H1 (cell line): ENCODE data around the gene TUT7.

Experiments
- CEBPB ChIP-seq: IDR thresholded peaks from 2 replicates; pipeline ENCODE4 v1.6.1; 2012; ENCODE audit warnings: low read depth, low read length
- CHD1 ChIP-seq: IDR thresholded peaks from 2 replicates; pipeline ENCODE4 v1.6.1; 2012; ENCODE audit warnings: low read depth, low read length, improper control_type of control experiment
- JUND ChIP-seq: IDR thresholded peaks from 2 replicates; pipeline ENCODE4 v1.6.1; 2011; ENCODE audit warnings: mild to moderate bottlenecking, improper control_type of control experiment, low read length
- POLR2A ChIP-seq, 2 experiments: IDR thresholded peaks; 1 replicate in 1 of 2; 2 replicates in 1 of 2; pipeline ENCODE4 v1.6.1; 2011; ENCODE audit warnings: low read depth in 2 of 2, low read length in 2 of 2, mild to moderate bottlenecking in 2 of 2; ENCODE audit errors: control extremely low read depth in 1 of 2
- POLR2AphosphoS5 ChIP-seq: IDR thresholded peaks from 2 replicates; pipeline ENCODE4 v1.6.1; 2011; ENCODE audit warnings: low read depth, low read length
- RXRA ChIP-seq: IDR thresholded peaks from 2 replicates; pipeline ENCODE4 v1.6.1; 2011; ENCODE audit warnings: low read depth, mild to moderate bottlenecking, low read length, moderate library complexity; ENCODE audit not compliant: insufficient read depth
- SP2 ChIP-seq: IDR thresholded peaks from 2 replicates; pipeline ENCODE4 v1.6.1; 2012; ENCODE audit warnings: mild to moderate bottlenecking, low read length, inconsistent platforms
- SP4 ChIP-seq: IDR thresholded peaks from 2 replicates; pipeline ENCODE4 v1.6.1; 2012; ENCODE audit warnings: low read length, inconsistent platforms
- YY1 ChIP-seq: IDR thresholded peaks from 2 replicates; pipeline ENCODE4 v1.6.1; 2011; ENCODE audit warnings: low read depth, mild to moderate bottlenecking, low read length
- ZNF274 ChIP-seq: IDR thresholded peaks from 2 replicates; pipeline ENCODE4 v1.7.0; 2012; ENCODE audit warnings: low read length, borderline replicate concordance; ENCODE audit errors: extremely low read depth
- TF ChIP-seq, protein P1 (sequence below), 3 experiments: IDR thresholded peaks; 1 replicate in 2 of 3; 2 replicates in 1 of 3; pipeline versions ENCODE4 v1.5.1 to v1.6.1; 2011; ENCODE audit warnings: low read length in 3 of 3, mild to moderate bottlenecking in 3 of 3, inconsistent platforms in 2 of 3, low read depth in 1 of 3, moderate library complexity in 1 of 3; ENCODE audit not compliant: insufficient read depth in 1 of 3; ENCODE audit errors: control extremely low read depth in 1 of 3

DNA sequence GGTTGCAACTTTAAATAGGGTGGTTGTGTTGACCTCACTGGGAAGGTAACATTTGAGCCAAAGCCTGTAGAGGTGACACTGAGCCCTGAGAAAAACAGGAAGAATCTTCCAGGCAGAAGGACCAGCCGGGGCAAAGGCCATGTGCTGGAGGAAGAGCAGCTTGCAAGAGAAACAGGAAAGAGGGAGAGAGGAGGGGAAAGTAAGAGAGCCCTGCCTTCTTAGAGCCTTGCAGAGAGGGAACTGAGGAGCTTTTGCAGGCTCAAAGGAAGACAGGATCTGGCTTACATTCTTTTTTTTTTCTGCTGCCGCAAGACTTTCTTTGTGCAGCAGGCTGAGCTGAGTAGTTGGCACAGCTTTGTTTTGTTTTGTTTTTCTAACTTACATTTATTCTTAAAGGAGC, 112.1 kb downstream of the TUT7 start:
- TF ChIP-seq ZNF274 (no peak), POLR2A (IDR thresholded peaks at IDR 0.05; ENCODE audit: control extremely low read depth in 1 of 2, low read depth in 2 of 2, low read length in 2 of 2) (no peak), POLR2AphosphoS5 (no peak), RXRA (no peak), CEBPB (no peak), JUND (no peak), SP2 (no peak), SP4 (no peak), CHD1 (no peak), YY1 (no peak)
- TF ChIP-seq, protein P1, sequence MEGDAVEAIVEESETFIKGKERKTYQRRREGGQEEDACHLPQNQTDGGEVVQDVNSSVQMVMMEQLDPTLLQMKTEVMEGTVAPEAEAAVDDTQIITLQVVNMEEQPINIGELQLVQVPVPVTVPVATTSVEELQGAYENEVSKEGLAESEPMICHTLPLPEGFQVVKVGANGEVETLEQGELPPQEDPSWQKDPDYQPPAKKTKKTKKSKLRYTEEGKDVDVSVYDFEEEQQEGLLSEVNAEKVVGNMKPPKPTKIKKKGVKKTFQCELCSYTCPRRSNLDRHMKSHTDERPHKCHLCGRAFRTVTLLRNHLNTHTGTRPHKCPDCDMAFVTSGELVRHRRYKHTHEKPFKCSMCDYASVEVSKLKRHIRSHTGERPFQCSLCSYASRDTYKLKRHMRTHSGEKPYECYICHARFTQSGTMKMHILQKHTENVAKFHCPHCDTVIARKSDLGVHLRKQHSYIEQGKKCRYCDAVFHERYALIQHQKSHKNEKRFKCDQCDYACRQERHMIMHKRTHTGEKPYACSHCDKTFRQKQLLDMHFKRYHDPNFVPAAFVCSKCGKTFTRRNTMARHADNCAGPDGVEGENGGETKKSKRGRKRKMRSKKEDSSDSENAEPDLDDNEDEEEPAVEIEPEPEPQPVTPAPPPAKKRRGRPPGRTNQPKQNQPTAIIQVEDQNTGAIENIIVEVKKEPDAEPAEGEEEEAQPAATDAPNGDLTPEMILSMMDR (IDR thresholded peaks at IDR 0.05; ENCODE audit: control extremely low read depth in 1 of 3, insufficient read depth in 1 of 3, low read depth in 1 of 3, low read length in 3 of 3), result no peak
